Measurements from ENCODE around the gene PVRIG. TPM values are rescaled to one million over a fixed set of nuclear protein-coding genes. Genes with fewer than 3 reads are reported as not detected.
A peak's percentile ranks its signal among the peaks of the same experiment; 100 is the strongest.
"Not testable (repeated sequence)": the region's sequence is repeated elsewhere in the genome, so short reads cannot be mapped to it uniquely, and the experiment has no call there.

PVRIG gene
- total RNA-seq = 10 to 100 TPM; 30.1 to 33.2 TPM
- polyA plus RNA-seq (2013, experiment 1 of 2) = 33.3 TPM
- 49.3 TPM for polyA plus RNA-seq (2013, experiment 2 of 2)
- 0 to 0.50 (median 0.08) reads per million in 172 experiments for total RNA-seq

DNA sequence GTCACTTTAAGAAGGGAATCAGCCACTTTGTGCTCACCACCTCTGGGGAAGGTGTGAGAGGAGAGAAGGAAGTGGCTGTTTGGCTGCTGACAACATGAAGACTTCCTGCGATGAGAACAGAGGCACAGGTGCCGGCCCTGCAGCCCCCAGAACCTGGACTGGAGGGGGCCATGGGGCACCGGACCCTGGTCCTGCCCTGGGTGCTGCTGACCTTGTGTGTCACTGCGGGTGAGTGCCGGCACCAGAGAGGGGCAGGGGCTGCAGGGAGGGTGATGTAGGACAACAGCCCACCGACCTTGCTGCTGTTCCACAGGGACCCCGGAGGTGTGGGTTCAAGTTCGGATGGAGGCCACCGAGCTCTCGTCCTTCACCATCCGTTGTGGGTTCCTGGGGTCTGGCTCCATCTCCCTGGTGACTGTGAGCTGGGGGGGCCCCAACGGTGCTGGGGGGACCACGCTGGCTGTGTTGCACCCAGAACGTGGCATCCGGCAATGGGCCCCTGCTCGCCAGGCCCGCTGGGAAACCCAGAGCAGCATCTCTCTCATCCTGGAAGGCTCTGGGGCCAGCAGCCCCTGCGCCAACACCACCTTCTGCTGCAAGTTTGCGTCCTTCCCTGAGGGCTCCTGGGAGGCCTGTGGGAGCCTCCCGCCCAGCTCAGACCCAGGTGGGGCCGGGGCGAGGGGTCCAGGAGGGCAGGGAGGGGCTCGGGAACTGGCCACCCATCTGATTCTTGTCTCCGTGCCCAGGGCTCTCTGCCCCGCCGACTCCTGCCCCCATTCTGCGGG, at the start of gene PVRIG:
PVRIG (plus strand) TSS at position 149 of the 785 bp plus-strand sequence; CDS start at position 171, 22 bp downstream.
- not testable (repeated sequence) for H3K9me3 Mint-ChIP-seq; H3K27me3 Mint-ChIP-seq; H3K27me3 ChIP-seq (ENCODE audit: control insufficient read depth in 1 of 2, insufficient read depth in 2 of 2, low read length in 2 of 2); H3K9me3 ChIP-seq (ENCODE audit: control insufficient read depth in 1 of 2, insufficient read depth in 1 of 2, low read length in 2 of 2)
- Mint-ChIP-seq H3K4me3 (peak within 1 kb of the TSS; percentile 95), H3K27ac (peak within 1 kb of the TSS; percentile 98), H3K4me1 (ENCODE audit: low read depth) (peaks cover 61% of the 10 kb centered on the region), H3K36me3 (ENCODE audit: low read depth) (peaks cover 48% of the 10 kb centered on the region)
- ChIA-PET CTCF (interaction anchor here (1.2 to 1.6 kb wide), 2 partner anchors 30 to 87 kb away, joined by 4 read pairs; no protein-coding TSS in a partner anchor), POLR2A (interaction anchor here (0.7 to 3.5 kb wide), 12 partner anchors 18 to 472 kb away, joined by 3 to 18 read pairs (median 7); partner anchors contain the start of genes AP4M1, CNPY4, GAL3ST4 and LAMTOR4)
- H3K27ac ChIP-seq (ENCODE audit: low read depth in 1 of 2, low read length in 2 of 2) = peak within 1 kb of the TSS; percentile 98 to 99
- ATAC-seq (ENCODE audit: poor library complexity) (peak; percentile 32), DNase-seq (peak in 9 of 14 experiments; percentile 32 to 65 (median 48))
- H3K4me3 ChIP-seq (ENCODE audit: low read length) = peak within 1 kb of the TSS; percentile 89
- H3K4me1 ChIP-seq (ENCODE audit: insufficient read depth, low read length) = peaks cover 73% of the 10 kb centered on the region
- peaks cover 32% of the 10 kb centered on the region for H3K36me3 ChIP-seq (ENCODE audit: insufficient read depth, low read length)
- intact Hi-C loops (cut with DNase I, micrococcal nuclease) = loop anchor here (1.0 to 10.0 kb wide), 5 partner anchors 52 to 207 kb away; partner anchors contain the start of genes GAL3ST4 (in 1 of the 2), MEPCE (in 1 of the 2) and ZCWPW1 (in 1 of the 2)

DNA sequence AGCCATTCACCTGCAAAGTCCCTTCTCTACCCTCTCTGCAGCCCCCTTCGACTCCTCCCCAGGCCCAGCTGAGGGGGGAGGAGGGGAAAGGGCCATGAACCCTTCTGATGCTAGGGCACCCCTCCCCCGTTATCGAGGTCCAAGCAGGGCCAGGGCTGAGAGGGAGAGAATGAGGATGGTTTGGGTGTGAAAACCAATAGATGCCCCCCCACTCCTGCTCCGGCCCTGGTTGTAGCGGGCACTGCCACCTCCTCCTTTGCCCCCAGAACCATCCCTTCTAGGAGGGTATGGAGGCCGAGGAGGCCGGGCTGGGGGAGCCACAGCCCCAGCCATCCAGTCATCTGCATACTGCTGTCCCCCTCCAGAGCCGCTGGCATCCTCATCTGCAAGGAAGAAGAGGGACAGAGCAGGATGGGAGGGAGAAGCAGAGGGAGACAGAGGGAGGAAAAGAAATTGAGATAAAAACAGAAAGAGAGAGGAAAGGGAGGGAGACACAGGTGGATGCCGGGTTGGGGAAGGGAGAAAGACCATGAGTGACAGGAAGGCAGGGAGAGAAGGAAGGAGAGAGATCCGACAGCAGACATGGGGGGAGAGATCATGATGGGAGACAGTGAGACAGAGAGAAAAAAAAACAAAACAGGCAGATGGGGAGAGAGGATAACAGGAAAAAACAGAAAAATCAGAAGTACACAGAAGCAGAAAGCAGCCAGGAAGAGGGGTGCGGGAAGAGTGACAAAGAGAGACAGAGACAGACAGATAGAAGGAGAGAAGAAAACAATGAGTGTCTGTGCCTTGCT, 49.5 kb upstream of the PVRIG start:
- Mint-ChIP-seq H3K4me1 (ENCODE audit: low read depth) (peaks cover 68% of the 10 kb centered on the region), H3K36me3 (ENCODE audit: low read depth) (no peaks in the 10 kb centered on the region), H3K27me3 (no peaks in the 10 kb centered on the region), H3K27ac (peak overlapping the region; percentile 91), H3K4me3 (peak overlapping the region; percentile 91), H3K9me3 (no peaks in the 10 kb centered on the region)
- DNase-seq (peak in 1 of 14 experiments; percentile 28), ATAC-seq (ENCODE audit: poor library complexity) (no peak)
- TF ChIP-seq, protein P1, sequence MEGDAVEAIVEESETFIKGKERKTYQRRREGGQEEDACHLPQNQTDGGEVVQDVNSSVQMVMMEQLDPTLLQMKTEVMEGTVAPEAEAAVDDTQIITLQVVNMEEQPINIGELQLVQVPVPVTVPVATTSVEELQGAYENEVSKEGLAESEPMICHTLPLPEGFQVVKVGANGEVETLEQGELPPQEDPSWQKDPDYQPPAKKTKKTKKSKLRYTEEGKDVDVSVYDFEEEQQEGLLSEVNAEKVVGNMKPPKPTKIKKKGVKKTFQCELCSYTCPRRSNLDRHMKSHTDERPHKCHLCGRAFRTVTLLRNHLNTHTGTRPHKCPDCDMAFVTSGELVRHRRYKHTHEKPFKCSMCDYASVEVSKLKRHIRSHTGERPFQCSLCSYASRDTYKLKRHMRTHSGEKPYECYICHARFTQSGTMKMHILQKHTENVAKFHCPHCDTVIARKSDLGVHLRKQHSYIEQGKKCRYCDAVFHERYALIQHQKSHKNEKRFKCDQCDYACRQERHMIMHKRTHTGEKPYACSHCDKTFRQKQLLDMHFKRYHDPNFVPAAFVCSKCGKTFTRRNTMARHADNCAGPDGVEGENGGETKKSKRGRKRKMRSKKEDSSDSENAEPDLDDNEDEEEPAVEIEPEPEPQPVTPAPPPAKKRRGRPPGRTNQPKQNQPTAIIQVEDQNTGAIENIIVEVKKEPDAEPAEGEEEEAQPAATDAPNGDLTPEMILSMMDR (IDR thresholded peaks at IDR 0.05) = no peak
- no peaks in the 10 kb centered on the region for H3K36me3 ChIP-seq (ENCODE audit: insufficient read depth, low read length)
- peak overlapping the region; percentile 52 for H3K4me3 ChIP-seq (ENCODE audit: low read length)
- POLR2A ChIA-PET = interaction anchor here (0.5 to 8.3 kb wide), 6 partner anchors 9 to 21 kb away, joined by 3 to 109 read pairs (median 4); partner anchors contain the start of genes GPC2, LAMTOR4 and STAG3
- intact Hi-C loops (cut with DNase I, micrococcal nuclease) = no loop called here
- peaks cover 0 to 3% of the 10 kb centered on the region in 2 experiments for H3K27me3 ChIP-seq (ENCODE audit: control insufficient read depth in 1 of 2, insufficient read depth in 2 of 2, low read length in 2 of 2)
- peaks cover 67% of the 10 kb centered on the region for H3K4me1 ChIP-seq (ENCODE audit: insufficient read depth, low read length)
- H3K27ac ChIP-seq (ENCODE audit: low read depth in 1 of 2, low read length in 2 of 2) = peak overlapping the region in 1 of 2 donors; percentile 33
- CTCF ChIA-PET = interaction anchor here (1.3 kb wide), 1 partner anchor 37 kb away, joined by 4 read pairs; no protein-coding TSS in a partner anchor
- peaks cover 0 to 3% of the 10 kb centered on the region in 2 experiments for H3K9me3 ChIP-seq (ENCODE audit: control insufficient read depth in 1 of 2, insufficient read depth in 1 of 2, low read length in 2 of 2)

DNA sequence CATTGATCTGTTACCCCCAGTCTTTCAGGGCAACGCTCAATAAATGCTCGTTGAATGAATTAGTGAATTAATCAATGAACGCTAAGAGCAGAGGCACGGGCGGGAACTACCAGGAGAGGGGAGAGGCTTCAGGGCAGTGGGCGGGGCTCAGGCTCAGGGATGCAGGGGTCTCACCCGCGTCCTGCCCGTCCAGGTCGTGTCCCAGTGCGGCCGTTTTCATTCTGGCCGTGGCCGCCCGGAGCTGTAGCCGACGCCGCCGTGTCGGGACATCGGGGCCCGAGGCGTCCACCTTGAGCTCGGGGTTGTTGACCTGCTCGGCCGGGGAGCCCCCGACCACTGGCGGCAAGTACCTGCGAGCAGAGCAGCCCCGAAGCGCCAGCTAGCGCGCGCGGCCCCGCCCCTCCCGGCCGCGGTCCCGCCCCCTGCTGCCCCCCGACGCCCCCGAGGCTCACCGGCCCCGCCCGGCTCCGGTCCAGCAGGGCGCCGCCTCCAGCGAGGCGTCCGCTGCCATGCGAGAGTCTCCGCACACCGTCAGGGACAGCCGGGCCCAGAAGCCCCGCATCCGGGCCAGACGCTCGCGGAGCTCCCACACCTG, 48.6 kb upstream of the PVRIG start:
- DNase-seq (peak in 6 of 14 experiments; percentile 25 to 69 (median 56)), ATAC-seq (ENCODE audit: poor library complexity) (peak; percentile 22)
- intact Hi-C loops (cut with DNase I, micrococcal nuclease) = loop anchor here in 1 of 2 experiments (1.0 kb wide), 1 partner anchor 36 kb away; no protein-coding TSS in a partner anchor
- Mint-ChIP-seq H3K4me3 (peak overlapping the region; percentile 85), H3K36me3 (ENCODE audit: low read depth) (no peaks in the 10 kb centered on the region), H3K27me3 (no peaks in the 10 kb centered on the region), H3K27ac (peak overlapping the region; percentile 91), H3K9me3 (no peaks in the 10 kb centered on the region), H3K4me1 (ENCODE audit: low read depth) (peaks cover 62% of the 10 kb centered on the region)
- Histone ChIP-seq H3K36me3 (ENCODE audit: insufficient read depth, low read length) (no peaks in the 10 kb centered on the region), H3K4me3 (ENCODE audit: low read length) (peak overlapping the region; percentile 52), H3K27ac (ENCODE audit: low read depth in 1 of 2, low read length in 2 of 2) (peak overlapping the region in 1 of 2 donors; percentile 50), H3K27me3 (ENCODE audit: control insufficient read depth in 1 of 2, insufficient read depth in 2 of 2, low read length in 2 of 2) (peaks cover 0 to 3% of the 10 kb centered on the region in 2 experiments), H3K9me3 (ENCODE audit: control insufficient read depth in 1 of 2, insufficient read depth in 1 of 2, low read length in 2 of 2) (peaks cover 0 to 3% of the 10 kb centered on the region in 2 experiments), H3K4me1 (ENCODE audit: insufficient read depth, low read length) (peaks cover 65% of the 10 kb centered on the region)
- ChIA-PET CTCF (interaction anchor here (0.6 to 1.3 kb wide), 3 partner anchors 8 to 38 kb away, joined by 3 to 4 read pairs (median 4); no protein-coding TSS in a partner anchor), POLR2A (interaction anchor here (0.6 to 3.5 kb wide), 8 partner anchors 8 to 70 kb away, joined by 3 to 14 read pairs (median 4); partner anchors contain the start of genes AP4M1, LAMTOR4 and MCM7)
- TF ChIP-seq, protein P1 (IDR thresholded peaks at IDR 0.05) = no peak
